ENCODE measurements around the gene ATP6V0D1. TPM values are rescaled to one million over a fixed set of nuclear protein-coding genes. Genes with fewer than 3 reads are reported as not detected.

ATP6V0D1 gene
- polyA plus RNA-seq, 1 donor: 93.1 TPM

- peak in 1 of 2 donors; percentile 41 for DNase-seq
- H3K27ac ChIP-seq (ENCODE audit: low read length): peak overlapping the region; percentile 77
- H3K36me3 ChIP-seq (ENCODE audit: control insufficient read depth, insufficient read depth, low read length): peaks cover 2% of the 10 kb centered on the region
- H3K9me3 ChIP-seq (ENCODE audit: control insufficient read depth, low read depth, low read length): no peaks in the 10 kb centered on the region
- H3K27me3 ChIP-seq (ENCODE audit: control insufficient read depth, insufficient read depth, low read length): no peaks in the 10 kb centered on the region
- H3K4me3 ChIP-seq (ENCODE audit: low read length): peak overlapping the region; percentile 35
- 60% methylated on average over 3 of the region's 17 CpGs for WGBS (ENCODE audit: insufficient coverage, low lambda C conversion rate)
- H3K4me1 ChIP-seq (ENCODE audit: control insufficient read depth, insufficient read depth, low read length): peaks cover 22% of the 10 kb centered on the region
Observed at GRCh38 chr16:67481561-67482232, 740 bp upstream of the ATP6V0D1 start.

GRCh38 chr16:67477960-67478554 is 2.9 kb downstream of the ATP6V0D1 start:
- peaks cover 43% of the 10 kb centered on the region for H3K4me1 ChIP-seq (ENCODE audit: control insufficient read depth, insufficient read depth, low read length)

GRCh38 chr16:67474551-67475455 is 6.2 kb downstream of the ATP6V0D1 start:
- Histone ChIP-seq H3K9me3 (ENCODE audit: control insufficient read depth, low read depth, low read length) (no peaks in the 10 kb centered on the region), H3K36me3 (ENCODE audit: control insufficient read depth, insufficient read depth, low read length) (no peaks in the 10 kb centered on the region), H3K4me1 (ENCODE audit: control insufficient read depth, insufficient read depth, low read length) (peaks cover 34% of the 10 kb centered on the region), H3K27me3 (ENCODE audit: control insufficient read depth, insufficient read depth, low read length) (no peaks in the 10 kb centered on the region), H3K27ac (ENCODE audit: low read length) (peak overlapping the region; percentile 75), H3K4me3 (ENCODE audit: low read length) (no peak overlapping the region)
- WGBS (ENCODE audit: insufficient coverage, low lambda C conversion rate): 60% methylated on average over 2 of the region's 11 CpGs
- DNase-seq: peak; percentile 82 to 92

More at GRCh38 chr16:67477960-67478554, 2.9 kb downstream of the ATP6V0D1 start:
- no peaks in the 10 kb centered on the region for H3K27me3 ChIP-seq (ENCODE audit: control insufficient read depth, insufficient read depth, low read length)
- no peak overlapping the region for H3K4me3 ChIP-seq (ENCODE audit: low read length)
- DNase-seq: peak in 1 of 2 donors; percentile 50
- H3K36me3 ChIP-seq (ENCODE audit: control insufficient read depth, insufficient read depth, low read length): no peaks in the 10 kb centered on the region
- no peaks in the 10 kb centered on the region for H3K9me3 ChIP-seq (ENCODE audit: control insufficient read depth, low read depth, low read length)
- no peak overlapping the region for H3K27ac ChIP-seq (ENCODE audit: low read length)
- 90% methylated on average over 2 of the region's 8 CpGs for WGBS (ENCODE audit: insufficient coverage, low lambda C conversion rate)

GRCh38 chr16:67471758-67472384 is 9.1 kb downstream of the ATP6V0D1 start:
- H3K27ac ChIP-seq (ENCODE audit: low read length): no peak overlapping the region
- DNase-seq: no peak
- H3K9me3 ChIP-seq (ENCODE audit: control insufficient read depth, low read depth, low read length): no peaks in the 10 kb centered on the region
- no CpG with 5 or more reads among the region's 6 CpGs for WGBS (ENCODE audit: insufficient coverage, low lambda C conversion rate)
- H3K27me3 ChIP-seq (ENCODE audit: control insufficient read depth, insufficient read depth, low read length): no peaks in the 10 kb centered on the region
- no peak overlapping the region for H3K4me3 ChIP-seq (ENCODE audit: low read length)
- peaks cover 21% of the 10 kb centered on the region for H3K4me1 ChIP-seq (ENCODE audit: control insufficient read depth, insufficient read depth, low read length)
- no peaks in the 10 kb centered on the region for H3K36me3 ChIP-seq (ENCODE audit: control insufficient read depth, insufficient read depth, low read length)

GRCh38 chr16:67470359-67470758 is 10.6 kb downstream of the ATP6V0D1 start:
- no peaks in the 10 kb centered on the region for H3K36me3 ChIP-seq (ENCODE audit: control insufficient read depth, insufficient read depth, low read length)
- no peaks in the 10 kb centered on the region for H3K27me3 ChIP-seq (ENCODE audit: control insufficient read depth, insufficient read depth, low read length)
- H3K4me1 ChIP-seq (ENCODE audit: control insufficient read depth, insufficient read depth, low read length): peaks cover 19% of the 10 kb centered on the region
- H3K9me3 ChIP-seq (ENCODE audit: control insufficient read depth, low read depth, low read length): no peaks in the 10 kb centered on the region
- no CpG with 5 or more reads among the region's 7 CpGs for WGBS (ENCODE audit: insufficient coverage, low lambda C conversion rate)
- H3K27ac ChIP-seq (ENCODE audit: low read length): no peak overlapping the region
- DNase-seq: no peak
- H3K4me3 ChIP-seq (ENCODE audit: low read length): no peak overlapping the region

- Histone ChIP-seq H3K4me1 (ENCODE audit: control insufficient read depth, insufficient read depth, low read length) (peaks cover 10% of the 10 kb centered on the region), H3K9me3 (ENCODE audit: control insufficient read depth, low read depth, low read length) (no peaks in the 10 kb centered on the region), H3K27me3 (ENCODE audit: control insufficient read depth, insufficient read depth, low read length) (no peaks in the 10 kb centered on the region), H3K4me3 (ENCODE audit: low read length) (no peak overlapping the region), H3K36me3 (ENCODE audit: control insufficient read depth, insufficient read depth, low read length) (no peaks in the 10 kb centered on the region), H3K27ac (ENCODE audit: low read length) (no peak overlapping the region)
- no CpG with 5 or more reads among the region's 5 CpGs for WGBS (ENCODE audit: insufficient coverage, low lambda C conversion rate)
- DNase-seq: no peak
Observed at GRCh38 chr16:67468731-67469130, 12.2 kb downstream of the ATP6V0D1 start.

GRCh38 chr16:67466581-67466980 is 14.4 kb downstream of the ATP6V0D1 start:
- Histone ChIP-seq H3K27me3 (ENCODE audit: control insufficient read depth, insufficient read depth, low read length) (no peaks in the 10 kb centered on the region), H3K36me3 (ENCODE audit: control insufficient read depth, insufficient read depth, low read length) (no peaks in the 10 kb centered on the region), H3K9me3 (ENCODE audit: control insufficient read depth, low read depth, low read length) (no peaks in the 10 kb centered on the region), H3K4me1 (ENCODE audit: control insufficient read depth, insufficient read depth, low read length) (peaks cover 30% of the 10 kb centered on the region), H3K27ac (ENCODE audit: low read length) (no peak overlapping the region), H3K4me3 (ENCODE audit: low read length) (no peak overlapping the region)
- WGBS (ENCODE audit: insufficient coverage, low lambda C conversion rate): 100% methylated on average over 2 of the region's 6 CpGs
- DNase-seq: no peak

- peaks cover 10% of the 10 kb centered on the region for H3K36me3 ChIP-seq (ENCODE audit: control insufficient read depth, insufficient read depth, low read length)
- no peak for DNase-seq
- H3K9me3 ChIP-seq (ENCODE audit: control insufficient read depth, low read depth, low read length): no peaks in the 10 kb centered on the region
- H3K27me3 ChIP-seq (ENCODE audit: control insufficient read depth, insufficient read depth, low read length): no peaks in the 10 kb centered on the region
- no peak overlapping the region for H3K4me3 ChIP-seq (ENCODE audit: low read length)
- 100% methylated on average over 1 of the region's 2 CpGs for WGBS (ENCODE audit: insufficient coverage, low lambda C conversion rate)
- H3K4me1 ChIP-seq (ENCODE audit: control insufficient read depth, insufficient read depth, low read length): peaks cover 50% of the 10 kb centered on the region
- H3K27ac ChIP-seq (ENCODE audit: low read length): no peak overlapping the region
Observed at GRCh38 chr16:67464565-67464964, 16.4 kb downstream of the ATP6V0D1 start.

- peaks cover 59% of the 10 kb centered on the region for H3K4me1 ChIP-seq (ENCODE audit: control insufficient read depth, insufficient read depth, low read length)
- no peak for DNase-seq
- H3K27ac ChIP-seq (ENCODE audit: low read length): peak overlapping the region; percentile 86
- no peak overlapping the region for H3K4me3 ChIP-seq (ENCODE audit: low read length)
- no peaks in the 10 kb centered on the region for H3K9me3 ChIP-seq (ENCODE audit: control insufficient read depth, low read depth, low read length)
- no CpG with 5 or more reads among the region's 4 CpGs for WGBS (ENCODE audit: insufficient coverage, low lambda C conversion rate)
- no peaks in the 10 kb centered on the region for H3K27me3 ChIP-seq (ENCODE audit: control insufficient read depth, insufficient read depth, low read length)
- peaks cover 10% of the 10 kb centered on the region for H3K36me3 ChIP-seq (ENCODE audit: control insufficient read depth, insufficient read depth, low read length)
Observed at GRCh38 chr16:67463691-67464090, 17.3 kb downstream of the ATP6V0D1 start.

GRCh38 chr16:67463059-67463458 is 17.9 kb downstream of the ATP6V0D1 start:
- Histone ChIP-seq H3K4me1 (ENCODE audit: control insufficient read depth, insufficient read depth, low read length) (peaks cover 64% of the 10 kb centered on the region), H3K36me3 (ENCODE audit: control insufficient read depth, insufficient read depth, low read length) (peaks cover 13% of the 10 kb centered on the region), H3K9me3 (ENCODE audit: control insufficient read depth, low read depth, low read length) (no peaks in the 10 kb centered on the region), H3K27ac (ENCODE audit: low read length) (peak overlapping the region; percentile 86), H3K27me3 (ENCODE audit: control insufficient read depth, insufficient read depth, low read length) (no peaks in the 10 kb centered on the region), H3K4me3 (ENCODE audit: low read length) (no peak overlapping the region)
- peak; percentile 58 to 73 for DNase-seq
- WGBS (ENCODE audit: insufficient coverage, low lambda C conversion rate): no CpG with 5 or more reads among the region's 5 CpGs

Measured in large intestine (tissue), 3 donors.